Measurements from ENCODE around the gene RASSF5.
A peak's percentile ranks its signal among the peaks of the same experiment; 100 is the strongest.
"Not testable (repeated sequence)": the region's sequence is repeated elsewhere in the genome, so short reads cannot be mapped to it uniquely, and the experiment has no call there.

The RASSF5 gene

DNA sequence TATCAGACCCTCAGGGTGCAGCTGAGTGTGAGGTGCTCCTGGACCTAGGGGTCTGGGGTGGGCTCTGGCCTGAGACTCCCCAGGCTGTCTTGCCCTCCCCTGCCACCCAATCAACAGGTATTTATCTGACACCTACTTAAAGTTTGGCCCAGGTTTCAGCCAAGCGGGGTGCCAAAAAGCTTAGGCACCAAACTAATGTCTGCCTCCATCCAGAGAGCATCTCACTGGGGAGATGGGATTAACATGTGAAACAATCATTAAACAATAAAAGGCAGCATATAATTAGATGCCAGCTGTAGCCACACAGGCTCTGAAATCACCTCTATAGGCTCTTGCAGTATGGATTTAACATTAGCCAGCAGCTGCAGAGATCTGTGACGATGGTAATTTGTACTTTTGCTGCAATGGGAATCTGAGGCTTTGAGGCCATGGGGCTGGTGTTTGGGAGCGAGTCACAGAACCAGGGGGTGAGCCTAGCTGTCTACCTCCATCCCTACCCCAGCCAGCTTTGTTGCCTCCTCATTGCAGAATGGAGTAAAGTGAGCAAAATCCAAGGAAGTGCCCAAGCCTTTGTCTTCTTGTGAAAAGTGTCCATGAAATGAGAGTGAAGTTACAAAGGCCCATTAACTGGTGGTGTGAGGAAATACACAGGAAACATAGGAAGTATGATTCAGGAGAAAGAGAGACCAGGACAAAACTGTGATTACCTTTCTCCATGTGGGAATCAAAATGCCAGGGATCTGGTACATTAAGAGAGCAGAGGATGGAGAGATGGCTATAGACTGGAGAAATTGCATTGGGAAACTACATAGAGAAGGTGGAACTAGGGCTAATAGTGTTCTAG is 68.8 kb downstream of the RASSF5 start:
- DNase-seq, result no peak

DNA sequence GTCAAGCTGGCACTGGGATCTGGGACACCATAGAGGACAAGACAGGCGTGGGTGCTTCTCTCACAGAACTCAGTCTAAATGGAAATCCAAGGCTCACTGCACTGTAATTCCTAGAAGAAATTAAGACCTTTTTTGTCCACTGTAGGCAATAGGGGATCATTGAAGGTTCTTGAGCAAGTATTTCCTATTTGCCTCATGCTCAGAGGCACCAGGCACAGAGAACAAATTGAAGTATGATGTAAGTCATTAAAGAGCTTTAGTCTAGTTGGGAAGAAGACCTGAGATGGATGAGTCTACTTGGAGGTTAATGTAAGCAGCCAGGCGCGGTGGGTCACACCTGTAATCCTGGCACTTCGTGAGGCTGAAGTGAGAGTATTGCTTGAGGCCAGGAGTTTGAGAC is 70.3 kb downstream of the RASSF5 start:
- DNase-seq, result no peak

DNA sequence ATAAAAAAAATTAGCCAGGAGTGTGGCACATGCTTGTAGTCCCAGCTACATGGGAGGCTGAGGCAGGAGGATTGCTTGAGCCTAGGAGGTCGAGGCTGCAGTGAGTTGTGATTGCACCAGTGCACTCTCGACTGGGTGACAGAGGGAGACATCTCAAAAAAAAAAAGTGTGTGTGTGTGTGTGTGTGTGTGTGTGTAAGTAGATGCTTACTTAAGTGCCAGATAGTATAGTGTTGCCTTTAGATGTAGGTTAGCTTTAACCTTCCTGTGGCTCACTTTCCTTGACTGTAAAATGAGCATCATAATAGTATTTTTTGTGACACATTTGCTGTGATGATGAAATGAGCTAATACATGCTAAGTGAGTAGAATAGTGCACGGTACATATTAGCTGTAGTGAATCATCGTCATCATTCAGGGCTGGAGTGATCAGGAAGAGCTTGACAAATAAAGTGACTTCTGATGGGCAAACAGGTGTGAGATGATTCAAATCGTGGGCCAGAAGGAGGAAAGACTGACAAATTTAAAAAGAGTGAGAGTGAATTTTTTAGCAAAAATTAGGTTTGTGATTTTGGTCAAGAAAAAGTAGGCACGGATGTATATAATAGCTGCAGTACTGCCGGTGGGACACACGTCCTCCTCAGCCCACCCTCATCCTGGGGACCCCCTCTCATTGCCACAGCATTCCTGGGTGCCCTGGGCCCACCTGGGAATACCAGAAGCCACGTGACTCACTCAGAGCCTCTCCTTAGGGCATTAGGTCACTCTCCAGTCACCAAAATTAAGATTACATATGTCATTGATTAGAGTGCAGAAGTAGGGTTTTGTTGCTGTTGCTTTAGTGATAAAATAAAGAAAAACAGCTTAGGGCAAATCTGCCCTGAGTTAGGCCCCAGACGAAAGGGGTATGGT is 71.0 kb downstream of the RASSF5 start:
- no peak for DNase-seq

DNA sequence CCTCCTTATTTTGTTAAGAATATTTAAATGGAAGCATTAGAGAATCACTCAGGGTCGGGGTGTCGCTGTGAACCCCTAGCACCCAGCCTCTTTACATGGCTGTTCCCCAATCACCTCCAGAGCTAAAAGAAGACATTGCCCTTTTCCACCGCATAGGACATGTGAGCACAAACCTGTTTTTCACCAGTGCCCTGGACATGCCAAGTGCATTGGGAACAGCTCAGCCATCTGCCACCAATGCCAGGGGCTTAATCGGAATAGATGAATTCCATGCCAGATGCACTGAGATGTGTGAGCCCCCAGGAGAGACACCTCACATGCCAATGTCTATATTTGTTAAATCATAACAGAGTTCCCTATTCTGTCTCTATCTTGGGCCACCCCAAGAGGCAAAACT is 71.6 kb downstream of the RASSF5 start:
- DNase-seq, result no peak

DNA sequence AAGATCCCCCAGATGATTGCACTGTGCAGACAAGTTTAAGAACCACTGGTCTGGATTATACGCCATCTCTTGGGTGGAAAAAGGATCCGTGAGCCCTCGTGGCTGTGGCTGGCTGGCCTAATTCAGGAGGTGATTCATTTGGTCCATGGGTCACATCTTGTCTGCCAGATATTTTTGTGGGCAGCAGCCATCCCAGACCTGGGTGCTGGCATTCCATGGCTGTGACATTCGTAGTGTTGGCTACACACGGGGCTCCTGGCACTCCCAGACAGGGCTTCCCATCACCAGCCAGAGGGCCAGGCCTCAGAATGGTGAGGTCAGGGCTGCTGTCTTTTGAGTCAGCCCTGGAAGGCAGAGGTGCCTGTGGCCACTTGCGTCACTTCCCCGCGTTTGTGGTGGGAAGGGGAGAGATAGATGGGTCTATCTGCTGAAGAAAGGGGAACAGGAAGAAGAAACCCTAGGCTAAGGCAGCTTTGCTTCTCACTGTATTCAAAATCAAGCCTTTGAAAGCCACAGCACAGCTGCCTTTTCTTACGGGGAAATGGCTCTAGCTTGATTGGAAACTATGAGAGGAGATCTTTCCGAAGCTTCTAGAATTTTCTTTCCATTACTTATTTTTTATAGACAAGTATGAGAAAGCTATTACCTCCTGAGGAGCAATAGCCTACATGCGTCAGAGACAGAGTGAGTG is 72.6 kb downstream of the RASSF5 start:
- peak; percentile 51 for DNase-seq

DNA sequence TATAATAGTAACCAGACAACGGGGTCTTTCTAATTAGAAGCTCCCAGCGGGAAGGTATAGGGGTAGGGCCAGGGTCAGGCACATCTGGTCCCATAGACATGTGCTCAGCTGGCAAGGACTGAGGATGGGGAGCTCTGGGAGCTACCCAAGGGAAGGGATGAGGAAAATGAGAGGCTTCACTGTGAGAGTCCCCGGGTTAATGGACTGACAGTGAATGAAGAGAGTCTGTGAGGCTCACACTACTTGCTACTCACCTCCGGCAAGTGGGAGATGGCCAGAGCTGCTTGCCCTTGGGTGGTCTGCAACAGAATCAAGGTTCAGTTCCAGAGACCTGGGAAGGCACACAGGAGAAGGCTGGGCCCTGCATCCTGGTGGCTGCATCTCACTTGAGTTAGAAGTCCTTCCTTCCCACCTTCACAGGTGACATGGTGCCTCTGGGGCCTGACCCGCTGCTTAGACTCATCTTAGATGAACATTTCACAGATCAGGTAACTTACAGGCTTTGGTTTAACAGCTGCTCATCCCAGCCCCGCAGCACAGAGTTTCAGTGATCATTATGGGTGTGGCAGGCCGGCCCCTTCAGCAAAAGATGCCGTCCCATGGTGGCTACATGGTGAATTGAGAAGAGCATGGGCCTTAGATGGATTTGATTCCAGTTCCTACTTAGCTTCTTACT is 73.2 kb downstream of the RASSF5 start:
- DNase-seq, result no peak

DNA sequence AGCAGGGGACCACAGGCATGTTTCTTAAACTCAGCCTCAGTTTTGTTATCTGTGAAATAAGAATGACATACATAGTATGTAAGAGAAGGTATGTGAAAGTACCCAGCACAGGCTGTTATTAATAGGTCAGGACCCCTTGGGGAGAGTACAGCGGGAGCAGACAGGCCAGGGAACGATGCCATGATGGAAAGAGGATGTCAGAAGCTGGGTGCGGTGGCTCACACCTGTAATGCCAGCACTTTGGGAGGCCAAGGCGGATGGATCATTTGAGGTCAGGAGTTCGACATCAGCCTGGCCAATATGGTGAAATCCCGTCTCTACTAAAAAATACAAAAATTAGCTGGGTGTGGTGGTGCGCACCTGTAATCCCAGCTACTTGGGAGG is 73.8 kb downstream of the RASSF5 start:
- not testable (repeated sequence) for DNase-seq

DNA sequence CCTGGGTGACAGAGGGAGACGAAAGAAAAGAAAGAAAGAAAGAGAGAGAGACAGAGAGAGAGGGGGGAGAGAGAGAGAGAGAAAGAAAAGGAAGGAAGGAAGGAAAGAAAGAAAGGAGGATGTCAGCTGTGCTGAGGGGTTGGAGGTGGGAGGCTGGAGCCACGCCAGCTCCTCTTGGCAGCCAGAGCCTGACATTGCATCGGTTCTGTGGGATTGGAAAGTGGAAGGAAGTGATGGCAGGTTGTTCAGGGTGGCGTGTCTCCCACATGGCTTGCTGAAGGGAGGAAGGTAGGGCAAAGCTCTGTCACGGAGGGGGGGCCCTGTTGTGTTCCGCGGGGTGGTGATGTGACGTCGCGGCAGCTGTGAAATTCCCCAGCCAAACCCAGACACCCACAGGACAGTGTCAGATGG is 74.2 kb downstream of the RASSF5 start:
- DNase-seq, result no peak

DNA sequence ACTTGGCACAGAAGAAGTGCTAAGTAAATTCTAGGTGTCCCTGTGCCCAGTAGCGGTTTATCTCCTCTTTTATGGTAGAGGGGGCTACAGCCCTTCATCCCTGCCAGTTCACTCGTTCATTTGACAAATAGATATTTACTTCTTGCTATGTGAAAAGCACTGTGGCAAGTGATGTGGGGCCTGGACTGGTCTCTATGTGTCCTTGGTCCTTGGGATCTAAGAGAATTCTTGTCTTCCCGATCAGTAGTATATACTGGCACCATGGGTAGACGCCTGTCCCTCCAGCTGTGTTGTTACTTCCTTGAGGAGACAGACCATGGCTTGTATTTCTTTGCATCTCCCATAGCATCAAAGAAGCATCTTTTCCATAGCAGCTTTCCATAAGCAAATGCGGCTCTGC is 75.2 kb downstream of the RASSF5 start:
- no peak for DNase-seq

DNA sequence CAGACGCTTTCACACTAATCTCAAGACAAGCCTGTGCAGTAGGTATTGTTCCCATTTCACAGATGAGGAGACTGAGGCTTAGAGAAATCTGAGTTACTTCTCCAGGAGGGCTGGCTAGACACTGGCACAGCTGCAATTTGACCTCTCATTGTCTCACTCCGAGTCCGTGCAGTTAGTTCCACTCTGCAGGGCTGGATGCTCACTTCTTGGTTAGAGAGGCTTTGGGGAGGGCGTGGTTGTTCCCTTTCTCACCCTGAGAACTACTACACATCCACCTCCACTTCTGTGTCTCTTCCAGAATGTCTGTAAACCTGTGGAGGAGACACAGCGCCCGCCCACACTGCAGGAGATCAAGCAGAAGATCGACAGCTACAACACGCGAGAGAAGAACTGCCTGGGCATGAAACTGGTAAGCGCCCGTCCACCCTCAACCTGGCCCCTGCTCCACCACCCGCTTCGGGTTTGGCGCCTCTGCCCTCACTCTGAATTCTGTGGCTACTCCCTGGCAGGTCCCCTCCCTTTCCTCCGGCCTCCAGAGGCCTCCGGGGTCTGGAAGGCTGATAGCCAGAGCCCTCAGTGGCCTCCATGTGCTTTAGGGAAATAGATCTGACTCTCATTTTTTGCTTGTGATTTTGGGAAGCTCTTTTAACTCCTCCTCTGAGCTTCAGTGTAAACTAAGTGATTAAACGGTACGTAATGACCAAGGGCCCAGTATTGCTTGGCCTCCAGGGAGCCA is 75.8 kb downstream of the RASSF5 start:
- DNase-seq, result no peak

DNA sequence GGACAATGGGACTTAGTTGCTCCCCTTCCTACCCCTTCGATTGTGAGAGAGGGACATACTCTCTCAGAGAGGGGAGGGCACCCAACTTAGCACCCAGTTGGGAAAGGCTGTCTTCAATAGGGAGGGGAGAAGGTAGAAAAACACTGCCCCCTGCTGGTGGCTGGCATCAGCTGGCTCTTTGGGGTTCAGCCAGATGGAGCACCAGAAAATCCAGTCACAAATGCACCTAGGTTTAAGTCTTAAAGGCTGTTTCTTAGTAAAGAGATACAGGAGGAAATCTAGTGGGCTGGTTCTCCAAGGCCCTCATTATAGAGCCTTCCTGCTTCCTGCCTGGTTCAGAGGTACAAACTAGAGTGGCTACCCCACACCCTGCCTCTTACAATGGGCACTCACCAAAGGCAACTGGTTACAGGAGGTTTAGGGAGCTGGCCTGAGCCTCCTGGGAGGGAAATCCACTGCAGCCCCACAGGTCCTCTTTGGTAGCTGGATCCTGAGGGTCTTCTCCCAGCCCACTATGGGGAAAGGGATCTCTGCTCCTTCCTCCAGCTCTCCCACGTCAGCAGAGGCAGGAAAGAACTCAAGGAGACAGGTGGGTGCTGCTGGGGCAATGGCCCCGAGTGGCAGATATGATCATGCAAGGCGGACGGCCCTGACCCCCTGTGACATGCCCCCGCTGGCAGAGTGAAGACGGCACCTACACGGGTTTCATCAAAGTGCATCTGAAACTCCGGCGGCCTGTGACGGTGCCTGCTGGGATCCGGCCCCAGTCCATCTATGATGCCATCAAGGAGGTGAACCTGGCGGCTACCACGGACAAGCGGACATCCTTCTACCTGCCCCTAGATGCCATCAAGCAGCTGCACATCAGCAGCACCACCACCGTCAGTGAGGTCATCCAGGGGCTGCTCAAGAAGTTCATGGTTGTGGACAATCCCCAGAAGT is 76.6 kb downstream of the RASSF5 start:
- peak; percentile 64 for DNase-seq

DNA sequence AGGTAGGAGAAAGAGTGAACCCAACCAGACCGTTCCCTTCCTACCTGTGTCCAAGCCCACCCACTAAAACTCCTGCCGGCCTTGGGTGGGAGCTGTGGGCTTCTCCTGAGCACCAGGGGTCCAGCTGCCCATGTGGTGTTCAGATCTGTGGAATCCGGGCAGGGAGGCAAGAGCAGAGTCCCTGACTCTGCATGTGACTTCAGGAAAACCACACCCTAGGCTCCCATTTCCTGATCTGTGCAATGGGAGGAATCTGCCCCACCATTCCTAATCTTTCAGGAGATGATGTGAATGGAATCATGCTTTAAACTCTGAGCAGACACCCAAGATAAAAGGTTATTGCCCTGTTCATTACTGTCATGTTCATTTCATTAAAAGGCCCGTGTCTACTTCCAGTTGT is 77.4 kb downstream of the RASSF5 start:
- no peak for DNase-seq

DNA sequence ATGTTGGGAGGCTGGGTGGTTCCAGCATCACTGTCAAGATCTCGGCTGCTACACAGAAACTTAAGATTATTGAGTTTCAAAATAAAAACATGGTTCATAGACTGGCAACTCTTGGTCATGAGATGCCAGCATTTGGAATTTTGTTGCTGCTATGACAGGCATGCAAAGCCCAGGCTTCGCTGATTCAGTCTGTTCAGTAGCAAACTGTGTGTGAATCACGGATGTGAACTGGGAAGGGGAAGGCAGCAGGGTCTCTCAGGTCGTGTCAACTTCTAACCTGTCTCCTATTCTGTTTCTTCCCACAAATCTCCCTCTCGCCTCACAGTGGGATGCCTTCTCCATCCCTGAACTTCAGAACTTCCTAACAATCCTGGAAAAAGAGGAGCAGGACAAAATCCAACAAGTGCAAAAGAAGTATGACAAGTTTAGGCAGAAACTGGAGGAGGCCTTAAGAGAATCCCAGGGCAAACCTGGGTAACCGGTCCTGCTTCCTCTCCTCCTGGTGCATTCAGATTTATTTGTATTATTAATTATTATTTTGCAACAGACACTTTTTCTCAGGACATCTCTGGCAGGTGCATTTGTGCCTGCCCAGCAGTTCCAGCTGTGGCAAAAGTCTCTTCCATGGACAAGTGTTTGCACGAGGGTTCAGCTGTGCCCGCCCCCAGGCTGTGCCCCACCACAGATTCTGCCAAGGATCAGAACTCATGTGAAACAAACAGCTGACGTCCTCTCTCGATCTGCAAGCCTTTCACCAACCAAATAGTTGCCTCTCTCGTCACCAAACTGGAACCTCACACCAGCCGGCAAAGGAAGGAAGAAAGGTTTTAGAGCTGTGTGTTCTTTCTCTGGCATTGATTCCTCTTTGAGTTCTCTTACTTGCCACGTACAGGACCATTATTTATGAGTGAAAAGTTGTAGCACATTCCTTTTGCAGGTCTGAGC is 79.4 kb downstream of the RASSF5 start:
- DNase-seq, result no peak

DNA sequence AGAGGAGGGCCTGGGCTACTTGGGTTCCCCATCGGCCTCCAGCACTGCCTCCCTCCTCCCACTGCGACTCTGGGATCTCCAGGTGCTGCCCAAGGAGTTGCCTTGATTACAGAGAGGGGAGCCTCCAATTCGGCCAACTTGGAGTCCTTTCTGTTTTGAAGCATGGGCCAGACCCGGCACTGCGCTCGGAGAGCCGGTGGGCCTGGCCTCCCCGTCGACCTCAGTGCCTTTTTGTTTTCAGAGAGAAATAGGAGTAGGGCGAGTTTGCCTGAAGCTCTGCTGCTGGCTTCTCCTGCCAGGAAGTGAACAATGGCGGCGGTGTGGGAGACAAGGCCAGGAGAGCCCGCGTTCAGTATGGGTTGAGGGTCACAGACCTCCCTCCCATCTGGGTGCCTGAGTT is 80.6 kb downstream of the RASSF5 start:
- no peak for DNase-seq

DNA sequence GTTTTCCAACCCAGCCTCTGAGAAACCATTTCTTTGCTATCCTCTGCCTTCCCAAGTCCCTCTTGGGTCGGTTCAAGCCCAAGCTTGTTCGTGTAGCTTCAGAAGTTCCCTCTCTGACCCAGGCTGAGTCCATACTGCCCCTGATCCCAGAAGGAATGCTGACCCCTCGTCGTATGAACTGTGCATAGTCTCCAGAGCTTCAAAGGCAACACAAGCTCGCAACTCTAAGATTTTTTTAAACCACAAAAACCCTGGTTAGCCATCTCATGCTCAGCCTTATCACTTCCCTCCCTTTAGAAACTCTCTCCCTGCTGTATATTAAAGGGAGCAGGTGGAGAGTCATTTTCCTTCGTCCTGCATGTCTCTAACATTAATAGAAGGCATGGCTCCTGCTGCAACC is 81.2 kb downstream of the RASSF5 start:
- no peak for DNase-seq

DNA sequence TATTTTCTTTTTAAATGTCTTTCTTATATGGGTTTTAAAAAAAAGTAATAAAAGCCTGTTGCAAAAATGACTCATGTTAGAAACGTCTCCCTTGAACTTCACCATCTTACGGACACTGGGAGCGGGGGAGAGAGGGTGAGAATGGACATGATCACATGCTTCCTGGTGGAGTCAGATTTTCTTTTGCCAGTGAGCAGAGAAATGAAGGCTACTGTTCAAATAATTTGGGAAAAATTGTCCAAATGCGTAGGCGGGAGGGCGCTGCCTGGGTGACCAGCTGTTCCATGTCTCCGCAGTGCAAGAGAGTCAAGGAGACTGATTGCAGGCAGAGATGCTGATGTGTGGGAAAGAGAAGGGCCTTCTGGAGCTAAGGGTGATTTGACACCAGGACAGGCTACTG is 81.9 kb downstream of the RASSF5 start:
- DNase-seq, result no peak

DNA sequence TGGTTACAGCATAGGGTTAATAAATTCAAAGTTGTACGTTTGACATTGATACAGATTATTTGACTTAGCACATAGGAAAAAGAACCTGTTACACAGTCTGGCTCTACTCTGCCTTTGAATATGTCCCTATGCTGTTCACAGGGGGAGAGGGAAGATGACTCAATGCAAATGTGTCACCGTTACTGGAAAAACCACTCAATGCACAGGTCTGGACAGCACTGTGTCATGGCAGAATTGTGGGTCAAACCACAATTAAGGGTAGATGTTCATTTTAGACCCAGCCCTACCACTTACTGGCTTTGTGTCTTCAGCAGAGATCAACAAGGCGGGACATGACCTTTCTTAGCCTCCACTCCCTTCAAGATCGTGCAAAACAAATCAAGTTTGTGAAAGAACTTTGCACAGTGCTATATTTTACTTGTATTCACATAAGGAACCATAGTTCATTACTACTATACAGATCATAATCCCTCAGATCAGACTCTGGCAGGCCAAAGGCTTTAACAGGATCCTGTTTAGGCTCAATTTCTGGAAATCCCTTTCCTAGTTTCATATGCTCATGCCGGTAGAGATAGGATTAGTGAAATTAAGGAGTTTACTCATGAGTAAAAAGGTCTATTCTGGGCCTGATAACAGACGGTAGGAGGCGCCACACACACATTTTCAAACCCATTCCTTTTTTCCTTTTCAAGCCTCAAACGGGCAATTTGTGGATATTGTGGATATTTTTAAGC is 82.9 kb downstream of the RASSF5 start:
- DNase-seq, result no peak

DNA sequence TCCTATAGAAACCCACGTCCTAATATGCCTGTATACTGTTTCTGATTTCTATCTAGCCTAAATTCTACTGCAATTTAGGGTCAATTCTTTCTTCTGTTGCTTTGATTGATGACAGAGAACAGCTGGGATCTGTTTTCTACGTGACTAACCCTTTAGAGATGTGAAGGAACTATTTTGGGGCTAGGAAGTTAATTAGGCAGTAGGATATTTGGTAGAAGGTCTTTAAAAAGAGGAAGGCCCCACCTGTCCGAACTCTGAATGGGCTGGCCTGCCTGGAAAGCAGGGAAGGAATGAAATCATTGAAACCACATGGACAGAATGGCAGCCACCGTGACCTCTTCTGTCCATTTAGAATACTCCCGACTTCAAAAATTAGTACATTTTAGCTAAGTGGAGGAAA is 83.9 kb downstream of the RASSF5 start:
- DNase-seq, result no peak

DNA sequence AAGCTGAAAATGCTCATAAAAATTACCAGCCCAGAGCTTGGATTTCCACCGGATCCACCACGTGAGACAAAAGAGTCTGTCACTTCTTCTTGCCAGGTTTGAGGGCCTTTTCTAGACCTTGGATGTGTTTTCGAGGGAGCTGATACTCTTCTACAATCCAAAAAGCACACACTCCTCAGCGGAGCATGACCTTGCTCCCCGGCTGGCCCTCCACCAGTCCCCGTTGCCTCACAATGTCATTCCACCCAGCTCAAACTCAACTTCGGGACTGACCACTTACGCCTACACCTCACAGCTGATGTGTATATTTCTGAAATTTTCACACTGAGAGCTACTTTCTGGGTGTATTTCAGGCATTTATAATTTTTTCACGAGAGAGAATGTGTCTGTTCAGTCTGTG is 84.4 kb downstream of the RASSF5 start:
- DNase-seq, result no peak

Measured in midbrain (tissue), 1 donor.